Spleen (tissue), 11 donors: ENCODE results near the gene ASZ1. TPM values are rescaled to one million over a fixed set of nuclear protein-coding genes. Genes with fewer than 3 reads are reported as not detected.

Experiments
- DNase-seq: peaks from one replicate; pipeline ENCODE4 v3.0.0-alpha.2; 2020
- H3K27ac ChIP-seq, 8 donors: fragments of 200-600 bp; sonication (generic) in 7 of 8; 1 replicate in 4 of 8; 2 replicates in 4 of 8; pipeline versions ENCODE4 v1.5.0 to v1.8.0; 2016 to 2021; ENCODE audit warnings: inconsistent platforms in 4 of 8, mild to moderate bottlenecking in 4 of 8, moderate library complexity in 1 of 8
- H3K27me3 ChIP-seq, 7 donors: fragments of 200-600 bp; sonication (generic) in 6 of 7; replicated peaks in 1 of 7; 1 replicate in 4 of 7; 2 replicates in 3 of 7; pipeline versions ENCODE4 v1.5.0 to v1.8.0; 2016 to 2021; ENCODE audit warnings: inconsistent platforms in 3 of 7, mild to moderate bottlenecking in 1 of 7
- H3K36me3 ChIP-seq, 6 donors: fragments of 200-600 bp; sonication (generic) in 5 of 6; 1 replicate in 4 of 6; 2 replicates in 2 of 6; pipeline versions ENCODE4 v1.5.0 to v1.8.0; 2016 to 2021; ENCODE audit warnings: inconsistent platforms in 2 of 6
- H3K4me1 ChIP-seq, 6 donors: fragments of 200-600 bp; sonication (generic) in 5 of 6; 1 replicate in 3 of 6; 2 replicates in 3 of 6; pipeline versions ENCODE4 v1.5.0 to v1.8.0; 2016 to 2021; ENCODE audit warnings: inconsistent platforms in 3 of 6
- H3K4me3 ChIP-seq, 8 donors: fragments of 200-600 bp; sonication (generic) in 7 of 8; 1 replicate in 4 of 8; 2 replicates in 4 of 8; pipeline versions ENCODE4 v1.5.0 to v1.8.0; 2016 to 2021; ENCODE audit warnings: inconsistent platforms in 4 of 8, mild to moderate bottlenecking in 4 of 8, moderate library complexity in 2 of 8
- H3K9me3 ChIP-seq, 8 donors: fragments of 200-600 bp; sonication (generic) in 7 of 8; 1 replicate in 4 of 8; 2 replicates in 4 of 8; pipeline versions ENCODE4 v1.5.0 to v1.8.0; 2016 to 2021; ENCODE audit warnings: inconsistent platforms in 4 of 8
- POLR2A ChIP-seq, 3 donors: fragments of 450-650 bp; IDR thresholded peaks; one replicate each; pipeline ENCODE4 v1.5.1; 2017; ENCODE audit warnings: antibody characterized with exemption in 3 of 3, mild to moderate bottlenecking in 1 of 3
- POLR2AphosphoS5 ChIP-seq, 3 donors: sonication (generic); formaldehyde crosslinking; IDR thresholded peaks; one replicate each; pipeline ENCODE4 v1.5.1; 2017; ENCODE audit warnings: antibody characterized with exemption in 3 of 3
- WGBS, 5 donors: extraction: QIAGEN DNeasy Blood & Tissue Kit in 3 of 5; methylation state at CpG; one replicate each; pipeline versions ENCODE4 v1.1.5 to v1.1.7; 2013 to 2018; 5-methylcytosine and 5-hydroxymethylcytosine counted together
- intact Hi-C: fragments of 100-400 bp; cut with DNase I; formaldehyde crosslinking; loops from one replicate; pipeline ENCODE4 v1.15.0; 2023; ENCODE audit warnings: low total_unique reads
- polyA plus RNA-seq, 3 donors: library from polyadenylated mRNA; stranded (reverse); fragments of 200-250 nt; gene quantifications; one replicate each; pipeline ENCODE4 v1.2.1, GENCODE V29; 2013
- total RNA-seq, 7 donors: library from RNA; depleted of rRNA in 3 of 7; stranded (reverse); fragments of >200 nt in 3 of 7; fragmentation: NEBNext Ultra II Directional in 4 of 7; extraction: Animal tissue kit (Norgen Biotek cat#: 25700) in 4 of 7; gene quantifications; one replicate each; pipeline versions ENCODE4 v1.1.0 to v1.2.1, GENCODE V29; 2016 to 2021
- TF ChIP-seq, protein P1 (sequence below), 11 experiments: fragments of 200-600 bp in 7 of 11; fragments of 450-650 bp in 4 of 11; sonication (generic) in 4 of 11; IDR thresholded peaks in 8 of 11; conservative IDR thresholded peaks in 3 of 11; 1 replicate in 7 of 11; 2 replicates in 4 of 11; pipeline versions ENCODE4 v1.4.0 to v1.8.0; 2016 to 2021; ENCODE audit warnings: antibody characterized with exemption in 11 of 11, inconsistent platforms in 4 of 11, mild to moderate bottlenecking in 1 of 11
- donor health status: healthy with polysubstance abuse.
- donor health status: DM: no; HTN: no; CAD: no; lungs with moderate emphysema.
- donor health status: DM: no; HTN: no; CAD: no.
- donor health status: Bipolar disorder and iron deficiency.
- donor health status: healthy.
- donor health status: DM: no; HTN: no; CAD: no.
- donor health status: DM: yes; HTN: yes; CAD: no.

The ASZ1 gene
- total and polyA plus RNA-seq, 10 donors, result not detected

DNA sequence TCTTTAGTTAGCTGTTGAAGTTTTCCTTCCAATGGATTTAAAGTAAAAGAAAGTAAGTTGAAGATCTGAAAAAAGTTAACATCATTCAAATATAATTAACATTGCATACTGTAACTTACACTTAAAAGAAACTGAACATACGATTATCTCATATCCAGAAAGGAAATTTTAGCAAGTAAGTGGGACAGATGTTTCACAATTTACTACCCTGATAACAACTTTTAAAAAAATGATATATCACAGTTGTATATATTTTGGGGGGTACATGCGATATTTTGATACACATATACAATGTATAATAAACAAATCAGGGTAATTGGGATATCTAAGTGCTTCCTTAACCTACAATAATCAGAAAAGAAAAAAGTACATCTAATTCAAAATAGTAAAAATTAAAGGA is 44.2 kb downstream of the ASZ1 start:
- 66 to 82% (median 73%) methylated on average over 2 of the region's 2 CpGs for WGBS, 5 donors
- Histone ChIP-seq H3K4me3 (no peak overlapping the region), H3K4me1 (no peaks in the 10 kb centered on the region), H3K27me3 (no peaks in the 10 kb centered on the region), H3K9me3 (peaks cover 0 to 3% (median under 1%) of the 10 kb centered on the region in 8 donors), H3K27ac (no peak overlapping the region), H3K36me3 (no peaks in the 10 kb centered on the region)
- TF ChIP-seq, protein P1, sequence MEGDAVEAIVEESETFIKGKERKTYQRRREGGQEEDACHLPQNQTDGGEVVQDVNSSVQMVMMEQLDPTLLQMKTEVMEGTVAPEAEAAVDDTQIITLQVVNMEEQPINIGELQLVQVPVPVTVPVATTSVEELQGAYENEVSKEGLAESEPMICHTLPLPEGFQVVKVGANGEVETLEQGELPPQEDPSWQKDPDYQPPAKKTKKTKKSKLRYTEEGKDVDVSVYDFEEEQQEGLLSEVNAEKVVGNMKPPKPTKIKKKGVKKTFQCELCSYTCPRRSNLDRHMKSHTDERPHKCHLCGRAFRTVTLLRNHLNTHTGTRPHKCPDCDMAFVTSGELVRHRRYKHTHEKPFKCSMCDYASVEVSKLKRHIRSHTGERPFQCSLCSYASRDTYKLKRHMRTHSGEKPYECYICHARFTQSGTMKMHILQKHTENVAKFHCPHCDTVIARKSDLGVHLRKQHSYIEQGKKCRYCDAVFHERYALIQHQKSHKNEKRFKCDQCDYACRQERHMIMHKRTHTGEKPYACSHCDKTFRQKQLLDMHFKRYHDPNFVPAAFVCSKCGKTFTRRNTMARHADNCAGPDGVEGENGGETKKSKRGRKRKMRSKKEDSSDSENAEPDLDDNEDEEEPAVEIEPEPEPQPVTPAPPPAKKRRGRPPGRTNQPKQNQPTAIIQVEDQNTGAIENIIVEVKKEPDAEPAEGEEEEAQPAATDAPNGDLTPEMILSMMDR (IDR thresholded peaks at IDR 0.05 in 8 of 11, conservative IDR thresholded peaks at IDR 0.05 in 3 of 11), result no peak
- TF ChIP-seq POLR2A (IDR thresholded peaks at IDR 0.05) (no peak), POLR2AphosphoS5 (IDR thresholded peaks at IDR 0.05) (no peak)
- intact Hi-C loops, result no loop called here
- DNase-seq, result no peak

GRCh38 chr7:117381362-117381761 is 45.9 kb downstream of the ASZ1 start:
- H3K4me3 ChIP-seq, result no peak overlapping the region
- H3K4me1 ChIP-seq, result no peaks in the 10 kb centered on the region
- H3K36me3 ChIP-seq, result no peaks in the 10 kb centered on the region
- no peaks in the 10 kb centered on the region for H3K9me3 ChIP-seq
- intact Hi-C loops, result no loop called here
- no peaks in the 10 kb centered on the region for H3K27me3 ChIP-seq
- no peak for TF ChIP-seq POLR2AphosphoS5 (IDR thresholded peaks at IDR 0.05)
- TF ChIP-seq, protein P1 (IDR thresholded peaks at IDR 0.05 in 8 of 11, conservative IDR thresholded peaks at IDR 0.05 in 3 of 11), result no peak
- no peak for TF ChIP-seq POLR2A (IDR thresholded peaks at IDR 0.05)
- H3K27ac ChIP-seq, result no peak overlapping the region
- no peak for DNase-seq

DNA sequence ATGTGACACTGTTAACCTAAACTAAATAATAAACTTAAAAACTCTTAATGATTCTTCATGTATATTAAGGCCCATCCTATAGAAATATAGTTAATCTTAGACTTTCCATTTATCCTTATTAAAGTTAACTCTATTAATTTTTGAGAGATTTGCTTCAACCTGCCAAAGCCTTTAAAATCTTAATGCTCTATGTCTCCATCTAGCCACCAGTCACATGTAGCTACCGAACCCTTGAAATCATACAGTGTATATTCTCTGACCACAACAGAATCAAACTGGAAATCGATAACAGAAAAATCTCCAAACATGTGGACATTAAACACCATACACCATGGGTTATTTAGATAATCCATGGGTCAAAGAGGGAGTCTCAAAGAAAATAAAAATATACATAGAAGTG is 51.9 kb downstream of the ASZ1 start:
- Histone ChIP-seq H3K27ac (no peak overlapping the region), H3K36me3 (no peaks in the 10 kb centered on the region), H3K27me3 (peaks cover 0 to 2% (median 0%) of the 10 kb centered on the region in 7 donors), H3K9me3 (no peaks in the 10 kb centered on the region), H3K4me1 (no peaks in the 10 kb centered on the region), H3K4me3 (no peak overlapping the region)
- no peak for TF ChIP-seq POLR2AphosphoS5 (IDR thresholded peaks at IDR 0.05)
- TF ChIP-seq, protein P1 (IDR thresholded peaks at IDR 0.05 in 8 of 11, conservative IDR thresholded peaks at IDR 0.05 in 3 of 11), result no peak
- TF ChIP-seq POLR2A (IDR thresholded peaks at IDR 0.05), result no peak
- intact Hi-C loops, result no loop called here
- no peak for DNase-seq
- 72 to 83% (median 82%) methylated on average over 2 of the region's 2 CpGs for whole genome bisulfite sequencing, 5 donors

- 80 to 95% (median 92%) methylated on average over 1 of the region's 1 CpG for whole genome bisulfite sequencing, 5 donors
Measured at GRCh38 chr7:117372073-117372472, 55.2 kb downstream of the ASZ1 start.

More at GRCh38 chr7:117372073-117372472, 55.2 kb downstream of the ASZ1 start:
- DNase-seq, result no peak
- H3K4me1 ChIP-seq, result no peaks in the 10 kb centered on the region
- intact Hi-C loops, result no loop called here
- H3K9me3 ChIP-seq, result no peaks in the 10 kb centered on the region
- TF ChIP-seq, protein P1 (IDR thresholded peaks at IDR 0.05 in 8 of 11, conservative IDR thresholded peaks at IDR 0.05 in 3 of 11), result no peak
- no peak for TF ChIP-seq POLR2AphosphoS5 (IDR thresholded peaks at IDR 0.05)
- no peak overlapping the region for H3K4me3 ChIP-seq
- H3K36me3 ChIP-seq, result no peaks in the 10 kb centered on the region
- H3K27ac ChIP-seq, result no peak overlapping the region
- peaks cover 0 to 2% (median 0%) of the 10 kb centered on the region in 7 donors for H3K27me3 ChIP-seq
